Stimulated activated memory B cell treated with anti-CD40 and anti-IgM and Interleukin-4, amounts not matched to agents 10 μg/mL and 1 μg/mL and 100 μg/mL, for 72 hours (primary cell): Measurements from ENCODE around the gene CHM.
A peak's percentile ranks its signal among the peaks of the same experiment; 100 is the strongest.
"Not testable (repeated sequence)": the region's sequence is repeated elsewhere in the genome, so short reads cannot be mapped to it uniquely, and the experiment has no call there.

Experiments used
- ATAC-seq: fragments of 150-1000 bp; cut with Tn5 transposase; 2 replicates; pipeline ENCODE4 v1.10.0; 2021
- H3K27ac Mint-ChIP-seq: one replicate; pipeline ENCODE4 v1.8.0; 2022; ENCODE audit warnings: mild to moderate bottlenecking, mixed read lengths
- H3K27me3 Mint-ChIP-seq: one replicate; pipeline ENCODE4 v1.8.0; 2022; ENCODE audit warnings: mixed read lengths
- H3K36me3 Mint-ChIP-seq: one replicate; pipeline ENCODE4 v1.8.0; 2022; ENCODE audit warnings: mixed read lengths
- H3K4me1 Mint-ChIP-seq: one replicate; pipeline ENCODE4 v1.8.0; 2022; ENCODE audit warnings: mixed read lengths
- H3K4me3 Mint-ChIP-seq: one replicate; pipeline ENCODE4 v1.8.0; 2022; ENCODE audit warnings: mild to moderate bottlenecking, moderate library complexity, mixed read lengths
- H3K9me3 Mint-ChIP-seq: one replicate; pipeline ENCODE4 v1.8.0; 2022; ENCODE audit warnings: mixed read lengths

The CHM gene

DNA sequence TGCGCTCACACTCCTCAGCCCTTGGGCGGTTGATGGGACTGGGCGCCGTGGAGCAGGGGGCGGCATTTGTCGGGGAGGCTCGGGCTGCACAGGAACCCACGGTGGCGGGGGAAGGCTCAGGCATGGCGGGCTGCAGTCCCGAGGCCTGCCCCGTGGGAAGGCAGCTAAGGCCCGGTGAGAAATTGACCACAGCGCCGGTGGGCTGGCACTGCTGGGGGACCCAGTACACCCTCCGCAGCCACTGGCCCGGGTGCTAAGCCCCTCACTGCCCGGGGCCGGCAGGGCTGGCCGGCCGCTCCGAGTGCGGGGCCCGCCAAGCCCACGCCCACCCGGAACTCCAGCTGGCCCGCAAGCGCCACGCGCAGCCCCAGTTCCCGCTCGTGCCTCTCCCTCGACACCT lies 75.0 kb downstream of the CHM start:
- H3K4me3 Mint-ChIP-seq, H3K27me3 Mint-ChIP-seq, H3K9me3 Mint-ChIP-seq, H3K4me1 Mint-ChIP-seq, ATAC-seq, H3K27ac Mint-ChIP-seq: not testable (repeated sequence)
- H3K36me3 Mint-ChIP-seq, result peaks cover 32% of the 10 kb centered on the region

DNA sequence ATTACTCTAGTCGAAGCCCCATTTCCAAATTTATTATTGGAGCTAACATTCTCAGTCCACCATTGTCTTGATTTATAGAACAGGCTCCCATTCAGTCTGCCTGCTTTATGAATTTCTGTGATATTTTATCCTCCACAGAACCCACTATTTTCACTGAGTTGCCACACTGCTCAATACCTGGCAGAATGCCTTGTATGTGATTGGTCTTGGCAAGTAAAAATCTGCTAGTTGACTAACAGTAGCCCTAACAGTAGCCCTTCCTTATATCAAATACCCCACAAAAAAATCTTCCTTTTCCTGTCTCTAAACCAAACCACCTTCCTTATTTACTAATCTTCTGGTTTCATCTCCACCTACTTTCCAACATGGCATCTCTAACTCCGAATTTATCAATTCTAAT lies 82.6 kb downstream of the CHM start:
- Mint-ChIP-seq H3K9me3 (no peaks in the 10 kb centered on the region), H3K27ac (no peak overlapping the region), H3K36me3 (peaks cover 24% of the 10 kb centered on the region), H3K27me3 (no peaks in the 10 kb centered on the region), H3K4me1 (no peaks in the 10 kb centered on the region), H3K4me3 (no peak overlapping the region)
- no peak for ATAC-seq

- no peaks in the 10 kb centered on the region for H3K27me3 Mint-ChIP-seq
- H3K4me1 Mint-ChIP-seq, result no peaks in the 10 kb centered on the region
Measured at GRCh38 chrX:85963736-85964135, 83.6 kb downstream of the CHM start.

GRCh38 chrX:85955510-85955909 lies 91.8 kb downstream of the CHM start:
- H3K4me3 Mint-ChIP-seq, result no peak overlapping the region
- no peak overlapping the region for H3K27ac Mint-ChIP-seq
- H3K27me3 Mint-ChIP-seq, result no peaks in the 10 kb centered on the region
- H3K36me3 Mint-ChIP-seq, result peaks cover 43% of the 10 kb centered on the region
- peaks cover 7% of the 10 kb centered on the region for H3K9me3 Mint-ChIP-seq
- no peak for ATAC-seq
- no peaks in the 10 kb centered on the region for H3K4me1 Mint-ChIP-seq

More at GRCh38 chrX:85963736-85964135, 83.6 kb downstream of the CHM start:
- Mint-ChIP-seq H3K4me3 (no peak overlapping the region), H3K36me3 (peaks cover 19% of the 10 kb centered on the region), H3K27ac (no peak overlapping the region), H3K9me3 (no peaks in the 10 kb centered on the region)
- no peak for ATAC-seq

DNA sequence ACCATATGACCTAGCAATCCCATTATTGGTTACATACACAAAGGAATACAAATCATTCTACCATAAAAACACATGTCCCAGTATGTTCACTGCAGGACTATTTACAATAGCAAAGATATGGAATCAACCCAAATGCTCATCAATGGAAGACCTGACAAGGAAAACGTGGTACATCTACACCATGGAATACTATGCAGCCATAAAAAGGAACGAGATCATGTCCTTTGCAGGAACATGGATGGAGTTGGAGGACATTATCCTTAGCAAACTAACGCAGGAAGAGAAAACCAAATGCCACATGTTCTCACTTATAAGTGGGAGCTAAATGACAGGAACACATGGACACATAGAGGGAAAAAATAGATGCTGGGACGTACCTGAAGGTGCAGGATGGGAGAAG lies 102.6 kb downstream of the CHM start:
- H3K4me3 Mint-ChIP-seq, H3K4me1 Mint-ChIP-seq, H3K27me3 Mint-ChIP-seq, H3K27ac Mint-ChIP-seq, ATAC-seq: not testable (repeated sequence)
- Mint-ChIP-seq H3K36me3 (peaks cover 40% of the 10 kb centered on the region), H3K9me3 (peaks cover 10% of the 10 kb centered on the region)

GRCh38 chrX:85941275-85941674 lies 106.1 kb downstream of the CHM start:
- peaks cover 5% of the 10 kb centered on the region for H3K4me1 Mint-ChIP-seq
- no peak overlapping the region for H3K4me3 Mint-ChIP-seq
- H3K9me3 Mint-ChIP-seq, result peaks cover 10% of the 10 kb centered on the region
- no peak overlapping the region for H3K27ac Mint-ChIP-seq
- peaks cover 30% of the 10 kb centered on the region for H3K36me3 Mint-ChIP-seq
- H3K27me3 Mint-ChIP-seq, result no peaks in the 10 kb centered on the region
- no peak for ATAC-seq

DNA sequence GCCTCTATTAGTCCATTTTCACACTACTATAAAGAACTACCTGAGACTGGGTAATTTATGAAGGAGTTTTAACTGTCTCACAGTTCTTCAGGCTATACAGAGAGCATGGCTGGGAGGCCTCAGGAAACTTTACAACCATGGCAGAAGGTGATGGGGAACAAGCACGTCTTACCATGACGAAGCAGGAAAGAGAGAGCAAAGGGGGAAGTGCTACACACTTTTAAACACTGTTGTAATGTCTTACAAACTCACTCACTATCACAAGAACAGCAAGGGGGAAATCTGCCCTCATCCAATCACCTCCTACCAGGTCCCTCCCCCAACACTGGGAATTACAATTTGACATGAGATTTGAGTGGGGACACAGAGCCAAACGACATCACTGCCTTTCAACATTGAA lies 107.4 kb downstream of the CHM start:
- H3K27me3 Mint-ChIP-seq, H3K27ac Mint-ChIP-seq, ATAC-seq, H3K4me3 Mint-ChIP-seq, H3K4me1 Mint-ChIP-seq, H3K9me3 Mint-ChIP-seq: not testable (repeated sequence)
- H3K36me3 Mint-ChIP-seq, result peaks cover 20% of the 10 kb centered on the region

DNA sequence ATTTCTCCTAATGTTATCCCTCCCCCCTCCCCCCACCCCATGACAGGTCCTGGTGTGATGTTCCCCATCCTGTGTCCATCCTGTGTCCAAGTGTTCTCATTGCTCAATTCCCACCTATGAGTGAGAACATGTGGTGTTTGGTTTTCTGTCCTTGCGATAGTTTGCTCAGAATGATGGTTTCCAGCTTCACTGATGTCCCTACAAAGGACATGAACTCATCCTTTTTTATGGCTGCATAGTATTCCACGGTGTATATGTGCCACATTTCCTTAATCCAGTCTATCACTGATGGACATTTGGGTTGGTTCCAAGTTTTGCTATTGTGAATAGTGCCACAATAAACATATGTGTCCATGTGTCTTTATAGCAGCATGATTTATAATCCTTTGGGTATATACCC lies 113.0 kb downstream of the CHM start:
- ATAC-seq, H3K27me3 Mint-ChIP-seq, H3K27ac Mint-ChIP-seq, H3K4me3 Mint-ChIP-seq, H3K9me3 Mint-ChIP-seq, H3K36me3 Mint-ChIP-seq, H3K4me1 Mint-ChIP-seq: not testable (repeated sequence)

- Mint-ChIP-seq H3K4me1 (no peaks in the 10 kb centered on the region), H3K4me3 (no peak overlapping the region), H3K36me3 (peaks cover 7% of the 10 kb centered on the region), H3K27ac (no peak overlapping the region), H3K9me3 (no peaks in the 10 kb centered on the region), H3K27me3 (no peaks in the 10 kb centered on the region)
- no peak for ATAC-seq
Measured at GRCh38 chrX:85930099-85930498, 117.3 kb downstream of the CHM start.

DNA sequence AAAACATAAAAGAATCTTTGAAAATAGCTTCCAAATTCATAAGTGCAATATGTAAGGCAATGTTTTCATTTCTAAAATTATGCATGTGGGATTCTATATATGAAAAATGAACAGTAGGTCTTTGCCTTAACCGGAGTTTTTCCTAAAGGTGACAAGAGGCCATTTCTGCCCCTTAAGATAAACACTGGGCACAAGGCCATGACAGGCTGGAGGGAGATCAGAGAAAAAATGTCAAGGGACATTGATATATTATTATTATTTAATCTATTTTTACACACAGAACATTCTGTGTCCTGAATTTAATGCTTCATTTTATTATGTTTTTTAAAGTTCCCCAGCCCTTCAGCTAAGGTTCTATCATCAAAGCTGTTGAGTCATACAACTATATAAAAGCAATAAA lies 118.8 kb downstream of the CHM start:
- Mint-ChIP-seq H3K9me3 (no peaks in the 10 kb centered on the region), H3K36me3 (peaks cover 5% of the 10 kb centered on the region), H3K27ac (no peak overlapping the region), H3K27me3 (no peaks in the 10 kb centered on the region), H3K4me3 (no peak overlapping the region), H3K4me1 (peaks cover 5% of the 10 kb centered on the region)
- no peak for ATAC-seq

GRCh38 chrX:85927740-85928139 lies 119.6 kb downstream of the CHM start:
- no peak for ATAC-seq
- H3K4me3 Mint-ChIP-seq, result no peak overlapping the region
- H3K27me3 Mint-ChIP-seq, result no peaks in the 10 kb centered on the region
- H3K36me3 Mint-ChIP-seq, result peaks cover 9% of the 10 kb centered on the region
- H3K4me1 Mint-ChIP-seq, result peaks cover 9% of the 10 kb centered on the region
- H3K27ac Mint-ChIP-seq, result no peak overlapping the region
- no peaks in the 10 kb centered on the region for H3K9me3 Mint-ChIP-seq

DNA sequence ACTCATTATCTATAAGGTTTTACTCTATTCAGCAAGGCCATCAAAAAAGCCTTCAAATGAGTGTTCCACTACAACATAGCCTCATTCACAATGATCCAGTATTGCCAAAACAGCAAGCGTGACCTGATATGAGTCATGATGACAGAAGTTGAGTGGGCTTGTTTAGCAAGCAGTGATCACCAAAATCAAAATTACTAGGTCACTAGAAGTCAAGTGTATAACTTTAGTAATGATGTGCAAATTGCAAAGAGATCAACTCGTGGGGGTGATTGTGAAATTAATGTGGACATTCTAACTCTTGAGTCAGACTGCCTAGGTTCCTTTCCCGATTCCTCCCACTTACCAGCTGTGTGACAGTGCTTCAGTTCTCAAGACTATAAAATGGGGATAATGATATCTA lies 124.5 kb downstream of the CHM start:
- Mint-ChIP-seq H3K4me1 (peaks cover 9% of the 10 kb centered on the region), H3K4me3 (no peak overlapping the region), H3K9me3 (no peaks in the 10 kb centered on the region), H3K27me3 (no peaks in the 10 kb centered on the region), H3K27ac (no peak overlapping the region), H3K36me3 (peaks cover 20% of the 10 kb centered on the region)
- no peak for ATAC-seq

- not testable (repeated sequence) for H3K4me3 Mint-ChIP-seq, ATAC-seq, H3K27me3 Mint-ChIP-seq, H3K9me3 Mint-ChIP-seq, H3K27ac Mint-ChIP-seq
- peaks cover 14% of the 10 kb centered on the region for H3K4me1 Mint-ChIP-seq
- H3K36me3 Mint-ChIP-seq, result peaks cover 41% of the 10 kb centered on the region
Measured at GRCh38 chrX:85916656-85917280, 130.6 kb downstream of the CHM start.

GRCh38 chrX:85914431-85914830 lies 132.9 kb downstream of the CHM start:
- H3K4me3 Mint-ChIP-seq, result no peak overlapping the region
- H3K36me3 Mint-ChIP-seq, result peaks cover 41% of the 10 kb centered on the region
- no peak for ATAC-seq
- H3K27ac Mint-ChIP-seq, result peak overlapping the region; percentile 35
- no peaks in the 10 kb centered on the region for H3K9me3 Mint-ChIP-seq
- H3K4me1 Mint-ChIP-seq, result peaks cover 14% of the 10 kb centered on the region
- no peaks in the 10 kb centered on the region for H3K27me3 Mint-ChIP-seq

GRCh38 chrX:85907316-85907715 lies 140.0 kb downstream of the CHM start:
- peaks cover 6% of the 10 kb centered on the region for H3K36me3 Mint-ChIP-seq
- no peak overlapping the region for H3K27ac Mint-ChIP-seq
- no peaks in the 10 kb centered on the region for H3K9me3 Mint-ChIP-seq

GRCh38 chrX:85906399-85906798 lies 141.0 kb downstream of the CHM start:
- Mint-ChIP-seq H3K4me3 (no peak overlapping the region), H3K36me3 (peaks cover 6% of the 10 kb centered on the region), H3K27me3 (no peaks in the 10 kb centered on the region), H3K9me3 (no peaks in the 10 kb centered on the region), H3K27ac (no peak overlapping the region), H3K4me1 (peaks cover 5% of the 10 kb centered on the region)
- ATAC-seq, result no peak

More at GRCh38 chrX:85907316-85907715, 140.0 kb downstream of the CHM start:
- Mint-ChIP-seq H3K27me3 (no peaks in the 10 kb centered on the region), H3K4me3 (no peak overlapping the region), H3K4me1 (peaks cover 5% of the 10 kb centered on the region)
- ATAC-seq, result no peak

DNA sequence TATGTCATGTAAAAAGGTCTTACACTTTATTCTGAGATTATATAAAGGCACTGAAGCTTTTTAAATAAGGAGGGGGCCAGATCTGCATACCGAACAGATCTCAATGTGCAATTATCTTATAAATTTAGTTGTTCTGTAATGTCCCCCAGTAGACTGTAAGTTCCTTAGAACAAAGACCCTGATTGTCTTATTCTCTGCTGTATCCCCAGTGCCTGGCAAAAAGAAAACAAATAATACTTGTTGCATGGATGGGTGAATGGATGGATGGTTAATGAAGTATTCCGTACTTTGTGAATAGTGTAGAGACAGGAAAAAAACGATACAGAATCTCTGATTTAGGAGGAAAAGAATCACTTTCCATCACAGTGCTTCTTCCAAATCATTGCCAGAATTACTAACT lies 141.5 kb downstream of the CHM start:
- Mint-ChIP-seq H3K4me3 (no peak overlapping the region), H3K4me1 (peaks cover 5% of the 10 kb centered on the region), H3K27ac (no peak overlapping the region), H3K9me3 (no peaks in the 10 kb centered on the region), H3K27me3 (no peaks in the 10 kb centered on the region), H3K36me3 (peaks cover 6% of the 10 kb centered on the region)
- ATAC-seq, result no peak
